Fibroblast of pulmonary artery (primary cell): ENCODE data around the gene REM2.
A peak's percentile ranks its signal among the peaks of the same experiment; 100 is the strongest.

Experiments used
- DNase-seq: peaks from one replicate; pipeline ENCODE4 v3.0.0-alpha.2; 2010; ENCODE audit warnings: low read depth
- H3K4me3 ChIP-seq: replicated peaks from 2 replicates; pipeline ENCODE4 v1.5.1; 2011; ENCODE audit warnings: low read depth, mild to moderate bottlenecking, control low read depth, low read length, moderate library complexity
- CTCF ChIP-seq: IDR thresholded peaks from 2 replicates; pipeline ENCODE4 v1.5.1; 2011; ENCODE audit warnings: mild to moderate bottlenecking, control low read depth, low read length, inconsistent platforms; ENCODE audit errors: missing control alignments

The REM2 gene

GRCh38 chr14:22844221-22845102, 38.6 kb upstream of the REM2 start:
- no peak overlapping the region for H3K4me3 ChIP-seq
- TF ChIP-seq CTCF = no peak
- DNase-seq = no peak

- no peak for TF ChIP-seq CTCF
- H3K4me3 ChIP-seq = no peak overlapping the region
- DNase-seq = no peak
These were observed 38.0 kb upstream of the REM2 start for GRCh38 chr14:22845103-22845394.

- H3K4me3 ChIP-seq = no peak overlapping the region
- TF ChIP-seq CTCF = no peak
- no peak for DNase-seq
These were observed 37.0 kb upstream of the REM2 start for GRCh38 chr14:22845821-22846625.

- no peak overlapping the region for H3K4me3 ChIP-seq
- no peak for TF ChIP-seq CTCF
- DNase-seq = no peak
These were observed 36.2 kb upstream of the REM2 start for GRCh38 chr14:22846811-22847307.

GRCh38 chr14:22847661-22848341, 35.2 kb upstream of the REM2 start:
- no peak for TF ChIP-seq CTCF
- no peak overlapping the region for H3K4me3 ChIP-seq
- peak; percentile 69 for DNase-seq

GRCh38 chr14:22848351-22849164, 34.5 kb upstream of the REM2 start:
- peak overlapping the region; percentile 27 for H3K4me3 ChIP-seq
- peak; percentile 96 for DNase-seq
- TF ChIP-seq CTCF = no peak
